Measurements from ENCODE around the gene MYO5A. TPM values are rescaled to one million over a fixed set of nuclear protein-coding genes. Genes with fewer than 3 reads are reported as not detected.

MYO5A gene
- polyA plus RNA-seq, 2 of the 4 experiments (the other 2 are of a cell fraction) = 15.1 to 46.7 TPM

DNA sequence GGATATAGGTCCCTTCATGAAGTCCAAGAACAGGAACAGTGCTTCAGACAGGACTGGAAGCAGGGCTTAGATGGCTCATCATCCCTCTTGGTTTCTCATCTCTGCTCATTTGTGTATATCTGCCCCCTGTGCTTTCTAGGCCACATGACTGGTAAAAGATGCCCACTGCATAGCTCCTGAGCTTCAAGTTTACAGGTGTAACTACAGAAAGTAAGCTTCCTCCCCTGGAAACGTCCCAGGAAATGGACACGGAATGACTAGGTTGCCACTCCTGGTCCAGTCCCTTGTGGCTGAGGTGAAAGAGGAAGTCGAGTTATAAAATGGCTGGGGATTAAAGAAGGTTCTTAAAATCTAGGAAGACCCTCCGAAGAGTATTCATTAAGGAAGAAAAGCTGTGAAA, 32.5 kb downstream of the MYO5A start:
- H3K4me2 ChIP-seq = no peak overlapping the region
- H3K9me3 ChIP-seq = no peaks in the 10 kb centered on the region
- WGBS (ENCODE audit: missing lambda C conversion rate) = 62% methylated on average over 4 of the region's 4 CpGs
- H3K4me3 ChIP-seq = no peak overlapping the region
- CTCF ChIA-PET = interaction anchor here (0.7 to 1.2 kb wide), 2 partner anchors 32 to 58 kb away, joined by 3 read pairs; no protein-coding TSS in a partner anchor
- no peak overlapping the region for H3K27ac ChIP-seq
- ATAC-seq = peak; percentile 53 to 57; a peak in 5 of 6 replicates
- no peak for FAIRE-seq
- H3K4me1 ChIP-seq = peaks cover 23% of the 10 kb centered on the region; the same call in 2 of the 3 replicates
- POLR2A ChIA-PET = interaction anchor here (0.6 kb wide), 1 partner anchor 173 kb away, joined by 3 read pairs; no protein-coding TSS in a partner anchor
- no peak for TF ChIP-seq MYC (IDR thresholded peaks at IDR 0.05; ENCODE audit: borderline replicate concordance, low read length)
- DNase-seq (ENCODE audit: low read depth in 1 of 2, low spot score in 1 of 2) = no peak

DNA sequence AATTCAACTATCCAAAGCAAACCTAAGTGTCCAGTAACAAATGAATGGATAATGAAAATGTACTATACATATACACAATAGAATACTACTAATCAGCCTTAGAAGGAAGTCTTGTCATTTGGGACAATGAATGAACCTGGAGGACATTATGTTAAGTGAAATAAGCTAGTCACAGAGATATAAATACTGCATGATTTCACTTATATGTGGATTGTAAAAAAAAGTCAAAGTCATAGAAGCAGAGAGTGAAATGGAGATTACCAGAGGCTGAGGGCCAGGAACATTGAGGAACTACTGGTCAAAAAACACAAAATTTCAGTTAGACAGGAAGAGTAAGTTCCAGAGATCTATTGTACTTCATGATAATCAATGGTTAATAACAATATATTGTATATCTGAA, 33.6 kb downstream of the MYO5A start:
- no peak for FAIRE-seq
- CTCF ChIA-PET = interaction anchor here (1.0 to 1.7 kb wide), 3 partner anchors 8 to 33 kb away, joined by 3 to 4 read pairs (median 3); no protein-coding TSS in a partner anchor
- TF ChIP-seq FOXS1 (CRISPR knock-in tag; IDR thresholded peaks at IDR 0.05) (no peak), CEBPB (IDR thresholded peaks at IDR 0.05) (no peak), EHMT2 (IDR thresholded peaks at IDR 0.05; ENCODE audit: low read depth) (no peak), HOXA7 (CRISPR knock-in tag; IDR thresholded peaks at IDR 0.05) (no peak), JUN (IDR thresholded peaks at IDR 0.05) (no peak), NPAS2 (CRISPR knock-in tag; IDR thresholded peaks at IDR 0.05; ENCODE audit: borderline replicate concordance) (no peak), NFE2L2 (conservative IDR thresholded peaks at IDR 0.05; ENCODE audit: low read length) (no peak), ZSCAN20 (CRISPR knock-in tag; IDR thresholded peaks at IDR 0.05) (no peak), MAZ (IDR thresholded peaks at IDR 0.05; ENCODE audit: borderline replicate concordance, low read depth, low read length) (no peak), KDM1A (IDR thresholded peaks at IDR 0.05; ENCODE audit: low read depth) (no peak), HOXB5 (CRISPR knock-in tag; IDR thresholded peaks at IDR 0.05) (no peak), SMC3 (IDR thresholded peaks at IDR 0.05) (no peak), BHLHE40 (IDR thresholded peaks at IDR 0.05; ENCODE audit: low read depth, low read length) (no peak)
- TF ChIP-seq, protein P1, sequence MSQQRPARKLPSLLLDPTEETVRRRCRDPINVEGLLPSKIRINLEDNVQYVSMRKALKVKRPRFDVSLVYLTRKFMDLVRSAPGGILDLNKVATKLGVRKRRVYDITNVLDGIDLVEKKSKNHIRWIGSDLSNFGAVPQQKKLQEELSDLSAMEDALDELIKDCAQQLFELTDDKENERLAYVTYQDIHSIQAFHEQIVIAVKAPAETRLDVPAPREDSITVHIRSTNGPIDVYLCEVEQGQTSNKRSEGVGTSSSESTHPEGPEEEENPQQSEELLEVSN (IDR thresholded peaks at IDR 0.05; ENCODE audit: borderline replicate concordance, low read depth) = no peak
- TF ChIP-seq, protein P2, sequence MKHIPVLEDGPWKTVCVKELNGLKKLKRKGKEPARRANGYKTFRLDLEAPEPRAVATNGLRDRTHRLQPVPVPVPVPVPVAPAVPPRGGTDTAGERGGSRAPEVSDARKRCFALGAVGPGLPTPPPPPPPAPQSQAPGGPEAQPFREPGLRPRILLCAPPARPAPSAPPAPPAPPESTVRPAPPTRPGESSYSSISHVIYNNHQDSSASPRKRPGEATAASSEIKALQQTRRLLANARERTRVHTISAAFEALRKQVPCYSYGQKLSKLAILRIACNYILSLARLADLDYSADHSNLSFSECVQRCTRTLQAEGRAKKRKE (CRISPR knock-in tag; IDR thresholded peaks at IDR 0.05; ENCODE audit: low read depth) = no peak
- TF ChIP-seq, protein P3, sequence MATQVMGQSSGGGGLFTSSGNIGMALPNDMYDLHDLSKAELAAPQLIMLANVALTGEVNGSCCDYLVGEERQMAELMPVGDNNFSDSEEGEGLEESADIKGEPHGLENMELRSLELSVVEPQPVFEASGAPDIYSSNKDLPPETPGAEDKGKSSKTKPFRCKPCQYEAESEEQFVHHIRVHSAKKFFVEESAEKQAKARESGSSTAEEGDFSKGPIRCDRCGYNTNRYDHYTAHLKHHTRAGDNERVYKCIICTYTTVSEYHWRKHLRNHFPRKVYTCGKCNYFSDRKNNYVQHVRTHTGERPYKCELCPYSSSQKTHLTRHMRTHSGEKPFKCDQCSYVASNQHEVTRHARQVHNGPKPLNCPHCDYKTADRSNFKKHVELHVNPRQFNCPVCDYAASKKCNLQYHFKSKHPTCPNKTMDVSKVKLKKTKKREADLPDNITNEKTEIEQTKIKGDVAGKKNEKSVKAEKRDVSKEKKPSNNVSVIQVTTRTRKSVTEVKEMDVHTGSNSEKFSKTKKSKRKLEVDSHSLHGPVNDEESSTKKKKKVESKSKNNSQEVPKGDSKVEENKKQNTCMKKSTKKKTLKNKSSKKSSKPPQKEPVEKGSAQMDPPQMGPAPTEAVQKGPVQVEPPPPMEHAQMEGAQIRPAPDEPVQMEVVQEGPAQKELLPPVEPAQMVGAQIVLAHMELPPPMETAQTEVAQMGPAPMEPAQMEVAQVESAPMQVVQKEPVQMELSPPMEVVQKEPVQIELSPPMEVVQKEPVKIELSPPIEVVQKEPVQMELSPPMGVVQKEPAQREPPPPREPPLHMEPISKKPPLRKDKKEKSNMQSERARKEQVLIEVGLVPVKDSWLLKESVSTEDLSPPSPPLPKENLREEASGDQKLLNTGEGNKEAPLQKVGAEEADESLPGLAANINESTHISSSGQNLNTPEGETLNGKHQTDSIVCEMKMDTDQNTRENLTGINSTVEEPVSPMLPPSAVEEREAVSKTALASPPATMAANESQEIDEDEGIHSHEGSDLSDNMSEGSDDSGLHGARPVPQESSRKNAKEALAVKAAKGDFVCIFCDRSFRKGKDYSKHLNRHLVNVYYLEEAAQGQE (IDR thresholded peaks at IDR 0.05) = no peak

DNA sequence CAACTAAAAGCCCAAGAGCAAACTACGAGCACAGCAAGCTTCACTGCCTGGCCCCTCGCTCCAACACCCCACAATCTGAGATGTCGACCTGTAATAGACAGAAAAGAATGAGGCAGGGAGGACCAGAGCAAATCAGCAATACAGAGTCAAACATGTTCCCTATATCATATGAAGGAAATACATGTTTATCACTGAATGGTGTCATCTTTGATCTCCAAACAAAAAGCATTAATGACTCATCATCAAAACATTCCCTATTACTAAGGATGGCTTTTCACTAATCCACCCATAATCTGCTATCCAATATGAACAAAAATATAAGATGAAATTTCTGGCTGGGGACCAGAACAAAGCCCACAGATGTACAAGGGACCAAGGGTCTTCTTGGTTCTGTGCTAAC, 34.7 kb downstream of the MYO5A start:
- Histone ChIP-seq H3K9me3 (no peaks in the 10 kb centered on the region), H3K4me3 (no peak overlapping the region), H3K4me1 (peaks cover 23% of the 10 kb centered on the region; the same call in 2 of the 3 replicates), H3K27ac (no peak overlapping the region), H3K4me2 (peak overlapping the region; percentile 3; the same call in 2 of the 3 replicates)
- TF ChIP-seq, protein P2 (CRISPR knock-in tag; IDR thresholded peaks at IDR 0.05; ENCODE audit: low read depth) = no peak
- no peak for TF ChIP-seq FOSL2 (IDR thresholded peaks at IDR 0.05)
- peak; percentile 70; the same call in 1 of the 2 replicates for TF ChIP-seq FOSL2 (CRISPR knock-in tag; IDR thresholded peaks at IDR 0.05)
- ChIA-PET POLR2A (no interaction called here), CTCF (interaction anchor here (1.7 kb wide), 1 partner anchor 13 kb away, joined by 4 read pairs; no protein-coding TSS in a partner anchor)
- 92% methylated on average over 3 of the region's 3 CpGs for WGBS (ENCODE audit: missing lambda C conversion rate)
- ATAC-seq (no peak), FAIRE-seq (no peak), DNase-seq (ENCODE audit: low read depth in 1 of 2, low spot score in 1 of 2) (no peak)

More for the DNA sequence above, 33.6 kb downstream of the MYO5A start:
- Histone ChIP-seq H3K27ac (no peak overlapping the region), H3K4me2 (no peak overlapping the region), H3K9me3 (no peaks in the 10 kb centered on the region), H3K4me3 (no peak overlapping the region), H3K4me1 (peaks cover 23% of the 10 kb centered on the region; the same call in 2 of the 3 replicates)
- DNase-seq (ENCODE audit: low read depth in 1 of 2, low spot score in 1 of 2) = no peak
- ATAC-seq = no peak
- POLR2A ChIA-PET = no interaction called here
